Peyer's patch (tissue), 4 donors: ENCODE data around the gene SYT8. TPM values are rescaled to one million over a fixed set of nuclear protein-coding genes. Genes with fewer than 3 reads are reported as not detected.

Experiments
- DNase-seq, 3 donors: peaks; one replicate each; pipeline ENCODE4 v3.0.0-alpha.2; 2017 to 2019
- H3K27ac ChIP-seq, 4 donors: fragments of 200-600 bp; sonication (generic); one replicate each; pipeline ENCODE4 v1.5.1; 2016 to 2019
- H3K27me3 ChIP-seq, 2 donors: fragments of 200-600 bp; sonication (generic); one replicate each; pipeline ENCODE4 v1.5.1; 2019
- H3K36me3 ChIP-seq, 3 donors: fragments of 200-600 bp; sonication (generic); one replicate each; pipeline ENCODE4 v1.5.1; 2016 to 2019
- H3K4me1 ChIP-seq, 4 donors: fragments of 200-600 bp; sonication (generic); one replicate each; pipeline ENCODE4 v1.5.1; 2016 to 2019
- H3K4me3 ChIP-seq, 4 donors: fragments of 200-600 bp; sonication (generic); 1 replicate in 3 of 4; 2 replicates in 1 of 4; pipeline ENCODE4 v1.5.1; 2016 to 2019; ENCODE audit warnings: mild to moderate bottlenecking in 1 of 4
- H3K9me3 ChIP-seq, 4 donors: fragments of 200-600 bp; sonication (generic); one replicate each; pipeline ENCODE4 v1.5.1; 2016 to 2019; ENCODE audit warnings: mild to moderate bottlenecking in 1 of 4
- CTCF ChIP-seq, 6 experiments: fragments of 450-650 bp in 4 of 6; fragments of 200-600 bp in 2 of 6; sonication (generic) in 1 of 6; IDR thresholded peaks; one replicate each; pipeline ENCODE4 v1.5.1; 2017 to 2019; ENCODE audit warnings: antibody characterized with exemption in 6 of 6, mild to moderate bottlenecking in 3 of 6, moderate library complexity in 1 of 6
- POLR2A ChIP-seq, 2 donors: fragments of 450-650 bp; IDR thresholded peaks; one replicate each; pipeline ENCODE4 v1.5.1; 2017; ENCODE audit warnings: antibody characterized with exemption in 2 of 2, mild to moderate bottlenecking in 2 of 2, moderate library complexity in 2 of 2
- total RNA-seq, 4 donors: library from RNA; depleted of rRNA; stranded (reverse); fragments of >200 nt; gene quantifications; one replicate each; pipeline ENCODE4 v1.1.0, GENCODE V29; 2016

The SYT8 gene
- total RNA-seq, 4 donors from 2014 or later, result 21.3 to 57.6 (median 44.6) TPM; not detected in 1

- Histone ChIP-seq H3K27ac (peak overlapping the region; percentile 73 to 85 (median 79)), H3K36me3 (no peaks in the 10 kb centered on the region), H3K4me1 (peaks cover 0 to 50% (median 28%) of the 10 kb centered on the region in 4 donors), H3K4me3 (peak overlapping the region in 1 of 4 donors; percentile 64), H3K9me3 (no peaks in the 10 kb centered on the region), H3K27me3 (no peaks in the 10 kb centered on the region)
- no peak for TF ChIP-seq POLR2A (IDR thresholded peaks at IDR 0.05)
- no peak for TF ChIP-seq CTCF (IDR thresholded peaks at IDR 0.05)
- no peak for DNase-seq
Observed at GRCh38 chr11:1852271-1852876, 17.6 kb downstream of the SYT8 start.

GRCh38 chr11:1852877-1853276 lies 18.1 kb downstream of the SYT8 start, which contains the start of gene LSP1:
Gene LSP1, plus strand, starts transcription at chr11:1853084. Its CDS starts 61 bp downstream, at chr11:1853145.
- peak within 1 kb of the TSS; percentile 47 to 64 (median 51) for H3K4me3 ChIP-seq
- H3K4me1 ChIP-seq, result peaks cover 0 to 53% (median 30%) of the 10 kb centered on the region in 4 donors
- H3K27me3 ChIP-seq, result no peaks in the 10 kb centered on the region
- no peaks in the 10 kb centered on the region for H3K9me3 ChIP-seq
- no peak for TF ChIP-seq POLR2A (IDR thresholded peaks at IDR 0.05)
- no peak for TF ChIP-seq CTCF (IDR thresholded peaks at IDR 0.05)
- DNase-seq, result peak in 2 of 3 donors; percentile 88 to 94
- H3K36me3 ChIP-seq, result no peaks in the 10 kb centered on the region
- peak within 1 kb of the TSS; percentile 73 to 85 (median 79) for H3K27ac ChIP-seq

DNA sequence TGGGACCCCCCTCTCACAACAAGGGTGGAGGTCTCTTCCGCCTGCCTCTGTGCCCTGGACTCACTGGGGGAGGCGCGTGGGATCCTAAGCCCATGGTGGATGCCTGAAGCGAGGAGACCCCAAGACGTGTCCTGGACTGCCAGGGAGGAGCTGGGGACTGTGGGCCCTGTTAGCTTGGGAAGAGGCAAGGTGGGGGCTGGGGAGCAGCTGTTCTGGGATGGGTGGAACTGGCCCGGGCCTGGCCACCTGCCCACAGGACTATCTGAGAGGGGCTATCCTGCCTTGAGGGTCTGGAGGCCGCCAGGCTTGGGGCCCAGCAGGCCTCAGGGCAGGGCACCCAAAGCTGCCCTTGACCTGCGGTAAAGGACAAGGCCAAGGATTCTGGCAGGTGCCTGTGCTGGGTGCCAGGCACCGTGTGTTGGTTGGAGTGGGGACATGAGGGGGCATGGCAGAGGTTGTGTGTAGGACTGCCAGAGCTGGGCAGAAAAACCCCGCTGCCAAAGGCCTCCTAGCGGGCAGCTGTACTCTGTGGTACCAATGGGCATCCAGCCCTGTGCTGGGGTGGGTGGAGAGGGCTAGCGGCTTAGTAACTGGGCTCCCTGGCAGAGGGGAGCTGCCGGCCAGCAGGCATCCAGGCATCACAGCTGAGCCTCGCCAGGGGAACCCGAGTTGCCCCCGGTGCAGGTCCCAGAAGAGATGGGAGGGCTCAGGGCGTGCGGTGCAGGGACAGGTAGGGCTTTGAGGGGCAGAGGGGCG lies 18.8 kb downstream of the SYT8 start:
- Histone ChIP-seq H3K4me3 (peak overlapping the region; percentile 47 to 64 (median 51)), H3K27ac (peak overlapping the region; percentile 51 to 85 (median 72)), H3K27me3 (no peaks in the 10 kb centered on the region), H3K9me3 (no peaks in the 10 kb centered on the region), H3K4me1 (peaks cover 0 to 53% (median 31%) of the 10 kb centered on the region in 4 donors), H3K36me3 (no peaks in the 10 kb centered on the region)
- peak in 1 of 3 donors; percentile 43 for DNase-seq
- TF ChIP-seq POLR2A (IDR thresholded peaks at IDR 0.05), result no peak
- no peak for TF ChIP-seq CTCF (IDR thresholded peaks at IDR 0.05)

DNA sequence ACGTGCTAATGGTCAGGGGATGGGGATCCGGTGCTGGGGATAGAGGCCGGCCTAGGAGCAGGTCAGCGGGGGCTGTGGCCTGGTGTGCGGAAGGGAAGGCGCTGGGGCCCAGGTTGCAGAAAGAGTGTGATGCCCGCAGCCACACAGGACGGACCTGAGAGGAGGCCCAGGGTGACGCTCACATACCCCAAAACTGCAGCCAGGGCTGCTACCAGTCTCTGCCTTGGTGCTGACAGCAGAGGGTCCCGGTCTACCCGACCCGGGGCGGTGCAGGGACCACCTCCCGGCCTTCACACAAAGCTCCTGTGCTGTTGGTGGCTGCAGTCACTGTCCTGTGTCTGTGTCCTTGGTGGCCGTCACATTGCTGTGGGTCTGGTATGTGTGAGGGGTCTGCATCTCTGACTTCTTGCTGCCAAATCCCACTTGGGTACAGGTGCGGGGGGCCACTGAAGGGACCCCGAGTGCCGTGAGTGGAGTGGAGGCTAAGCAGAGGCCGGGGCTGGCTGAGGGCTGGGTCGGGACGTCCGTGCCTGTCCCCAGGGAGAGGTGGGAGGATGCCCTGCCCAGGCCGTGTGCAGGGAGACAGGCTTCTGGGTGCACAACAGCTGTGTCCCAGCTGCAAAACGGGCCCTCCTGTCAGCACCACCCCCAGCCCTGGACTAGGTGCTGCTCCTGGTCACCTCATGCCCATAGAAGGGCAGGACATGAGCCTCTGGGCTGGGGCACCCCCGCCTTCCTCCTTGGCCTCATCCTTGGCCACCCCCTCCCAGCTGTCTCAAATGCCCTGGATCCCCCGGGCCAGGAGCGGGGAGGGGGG lies 19.6 kb downstream of the SYT8 start:
- no peaks in the 10 kb centered on the region for H3K9me3 ChIP-seq
- TF ChIP-seq CTCF (IDR thresholded peaks at IDR 0.05), result no peak
- TF ChIP-seq POLR2A (IDR thresholded peaks at IDR 0.05), result no peak
- peak overlapping the region; percentile 47 to 64 (median 51) for H3K4me3 ChIP-seq
- peak in 1 of 3 donors; percentile 61 for DNase-seq
- peak overlapping the region in 3 of 4 donors; percentile 61 to 85 (median 83) for H3K27ac ChIP-seq
- H3K36me3 ChIP-seq, result no peaks in the 10 kb centered on the region
- no peaks in the 10 kb centered on the region for H3K27me3 ChIP-seq
- peaks cover 0 to 53% (median 31%) of the 10 kb centered on the region in 4 donors for H3K4me1 ChIP-seq
